GM21717 (cell line): ENCODE data around the gene KIR2DL1.
"Not testable (repeated sequence)": the region's sequence is repeated elsewhere in the genome, so short reads cannot be mapped to it uniquely, and the experiment has no call there.

ENCODE experiments used
- ATAC-seq: cut with Tn5 transposase; IDR thresholded peaks from one replicate; pipeline ENCODE4 v1.9.1; 2021; ENCODE audit warnings: mild to moderate bottlenecking, moderate library complexity; ENCODE audit not compliant: unreplicated experiment

The KIR2DL1 gene

DNA sequence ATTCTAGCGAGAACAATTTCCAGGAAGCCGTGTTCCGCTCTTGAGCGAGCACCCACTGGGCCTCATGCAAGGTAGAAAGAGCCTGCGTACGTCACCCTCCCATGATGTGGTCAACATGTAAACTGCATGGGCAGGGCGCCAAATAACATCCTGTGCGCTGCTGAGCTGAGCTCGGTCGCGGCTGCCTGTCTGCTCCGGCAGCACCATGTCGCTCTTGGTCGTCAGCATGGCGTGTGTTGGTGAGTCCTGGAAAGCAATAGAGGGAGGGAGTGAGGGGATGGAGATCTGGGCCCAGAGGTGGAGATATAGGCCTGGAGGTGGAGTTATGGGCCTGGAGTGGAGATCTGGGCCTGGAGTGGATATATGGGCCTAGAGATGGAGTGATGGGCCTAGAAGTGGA is at the start of gene KIR2DL1:
Gene KIR2DL1, plus strand, starts transcription at position 148 of the 400 bp plus-strand sequence. Its CDS starts 58 bp downstream, at position 206.
- not testable (repeated sequence) for ATAC-seq

DNA sequence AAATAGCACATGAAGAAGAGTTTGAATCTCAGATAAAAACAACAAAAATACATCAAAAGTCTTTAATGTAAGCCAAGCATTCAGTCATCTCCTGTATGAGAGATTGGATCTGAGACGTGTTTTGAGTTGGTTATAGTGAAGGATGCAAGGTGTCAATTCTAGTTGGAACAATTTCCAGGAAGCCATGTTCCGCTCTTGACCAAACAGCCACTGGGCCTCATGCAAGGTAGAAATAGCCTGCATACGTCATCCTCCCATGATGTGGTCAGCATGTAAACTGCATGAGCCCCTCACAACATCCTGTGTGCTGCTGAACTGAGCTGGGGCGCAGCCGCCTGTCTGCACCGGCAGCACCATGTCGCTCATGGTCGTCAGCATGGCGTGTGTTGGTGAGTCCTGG is 45.5 kb upstream of the KIR2DL1 start, which contains the start of gene KIR3DL3:
Gene KIR3DL3, plus strand, starts transcription at position 301 of the 400 bp plus-strand sequence. Its CDS starts 55 bp downstream, at position 356.
- ATAC-seq, result no peak

DNA sequence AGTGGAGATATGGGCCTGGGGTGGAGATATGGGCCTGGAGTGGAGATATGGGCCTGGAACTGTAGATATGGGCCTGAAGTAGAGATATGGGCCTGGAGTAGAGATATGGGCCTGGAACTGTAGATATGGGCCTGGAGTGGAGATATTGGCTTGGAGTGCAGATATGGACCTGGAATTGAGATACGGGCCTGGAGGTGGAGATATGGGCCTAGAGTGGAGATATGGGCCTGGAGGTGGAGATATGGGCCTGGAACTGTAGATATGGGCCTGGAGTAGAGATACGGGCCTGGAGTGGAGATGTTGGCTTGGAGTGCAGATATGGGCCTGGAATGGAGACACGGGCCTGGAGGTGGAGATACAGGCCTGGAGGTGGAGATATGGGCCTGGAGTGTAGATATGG is 44.9 kb upstream of the KIR2DL1 start:
- no peak for ATAC-seq

DNA sequence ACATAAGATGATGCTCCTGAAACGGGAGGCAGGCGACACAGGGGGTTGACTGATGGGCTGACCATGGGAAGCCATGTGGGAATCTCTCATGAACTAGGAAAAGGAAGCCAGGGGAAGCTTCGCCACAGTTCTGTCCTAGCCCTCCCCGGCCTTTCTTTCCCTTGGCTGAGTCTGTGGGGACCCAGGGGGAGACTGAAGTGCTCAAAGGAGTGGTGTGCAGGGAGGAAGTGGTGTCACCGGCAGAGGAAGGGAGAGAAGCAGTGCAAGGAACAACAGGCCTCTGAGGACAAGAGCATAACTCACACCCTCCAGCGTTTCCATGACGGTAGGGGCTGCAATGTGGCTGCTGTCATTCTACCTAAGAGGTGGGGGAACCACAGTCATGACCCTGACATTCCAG is 44.3 kb upstream of the KIR2DL1 start:
- no peak for ATAC-seq

DNA sequence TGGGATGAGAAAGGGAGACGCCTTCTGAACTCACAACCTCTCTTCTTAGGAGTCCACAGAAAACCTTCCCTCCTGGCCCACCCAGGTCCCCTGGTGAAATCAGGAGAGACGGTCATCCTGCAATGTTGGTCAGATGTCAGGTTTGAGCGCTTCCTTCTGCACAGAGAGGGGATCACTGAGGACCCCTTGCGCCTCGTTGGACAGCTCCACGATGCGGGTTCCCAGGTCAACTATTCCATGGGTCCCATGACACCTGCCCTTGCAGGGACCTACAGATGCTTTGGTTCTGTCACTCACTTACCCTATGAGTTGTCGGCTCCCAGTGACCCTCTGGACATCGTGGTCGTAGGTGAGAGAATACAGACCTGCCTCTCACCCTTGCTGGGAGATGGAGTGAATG is 42.0 kb upstream of the KIR2DL1 start:
- ATAC-seq, result no peak

DNA sequence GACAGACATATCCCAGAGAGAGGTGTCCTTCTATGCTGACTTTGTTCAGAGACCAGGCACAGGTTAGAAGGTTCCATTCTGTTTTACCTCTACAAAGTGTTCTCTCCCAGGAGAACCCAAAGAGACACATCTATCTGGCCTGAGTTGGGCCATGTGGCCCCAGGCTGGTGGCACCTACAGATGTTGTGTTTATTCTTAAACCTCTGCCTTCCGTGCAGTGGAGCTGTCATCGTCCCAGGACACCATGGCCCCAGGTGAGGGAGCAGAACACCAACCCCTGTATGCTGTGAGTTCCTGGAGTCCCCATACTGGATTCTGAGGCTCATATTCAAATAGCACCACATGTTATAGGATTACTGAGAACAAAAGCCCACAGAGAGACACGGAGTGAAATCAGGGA is 41.4 kb upstream of the KIR2DL1 start:
- ATAC-seq, result no peak

DNA sequence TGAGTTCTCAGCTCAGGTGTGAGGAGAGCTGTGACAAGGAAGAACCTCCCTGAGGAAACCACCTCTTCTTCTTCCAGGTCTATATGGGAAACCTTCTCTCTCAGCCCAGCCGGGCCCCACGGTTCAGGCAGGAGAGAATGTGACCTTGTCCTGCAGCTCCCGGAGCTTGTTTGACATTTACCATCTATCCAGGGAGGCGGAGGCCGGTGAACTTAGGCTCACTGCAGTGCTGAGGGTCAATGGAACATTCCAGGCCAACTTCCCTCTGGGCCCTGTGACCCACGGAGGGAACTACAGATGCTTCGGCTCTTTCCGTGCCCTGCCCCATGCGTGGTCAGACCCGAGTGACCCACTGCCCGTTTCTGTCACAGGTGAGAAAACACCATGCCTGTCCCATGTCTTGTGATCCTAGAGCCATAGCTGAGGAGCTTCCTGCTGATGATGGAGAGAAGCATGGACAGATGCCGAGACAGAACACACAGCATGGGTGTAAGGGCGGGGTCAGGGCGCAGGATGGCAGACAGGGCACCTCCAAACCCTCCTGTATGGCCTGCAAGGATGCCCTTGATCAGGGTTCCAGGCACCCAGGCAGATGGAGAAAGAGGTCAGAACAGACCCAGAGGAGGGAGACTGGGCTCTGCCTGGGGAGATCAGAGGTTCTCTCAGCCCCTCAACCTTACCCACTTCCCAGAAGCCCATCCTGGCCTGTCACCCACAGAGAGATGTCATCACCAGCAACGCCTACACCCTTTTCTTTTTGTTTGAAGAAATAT is 40.0 kb upstream of the KIR2DL1 start:
- ATAC-seq, result no peak

DNA sequence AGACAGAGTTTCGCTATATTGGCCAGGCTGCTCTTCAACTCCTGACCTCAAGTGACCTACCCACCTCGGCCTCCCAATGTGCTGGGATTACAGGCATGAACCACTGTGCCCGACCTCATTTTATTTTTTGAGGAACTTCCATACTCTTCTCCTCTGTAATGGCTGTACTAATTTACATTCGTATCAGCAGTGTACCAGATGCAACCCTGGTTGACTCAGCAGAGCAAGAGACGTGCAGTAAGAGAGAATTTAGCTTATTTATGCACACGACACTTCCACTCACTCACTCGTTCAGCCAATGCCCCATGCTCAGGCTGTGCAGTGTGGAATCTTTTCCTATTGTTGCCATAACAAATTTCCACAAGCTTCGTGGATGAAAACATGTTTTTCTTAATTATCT is 38.4 kb upstream of the KIR2DL1 start:
- no peak for ATAC-seq

DNA sequence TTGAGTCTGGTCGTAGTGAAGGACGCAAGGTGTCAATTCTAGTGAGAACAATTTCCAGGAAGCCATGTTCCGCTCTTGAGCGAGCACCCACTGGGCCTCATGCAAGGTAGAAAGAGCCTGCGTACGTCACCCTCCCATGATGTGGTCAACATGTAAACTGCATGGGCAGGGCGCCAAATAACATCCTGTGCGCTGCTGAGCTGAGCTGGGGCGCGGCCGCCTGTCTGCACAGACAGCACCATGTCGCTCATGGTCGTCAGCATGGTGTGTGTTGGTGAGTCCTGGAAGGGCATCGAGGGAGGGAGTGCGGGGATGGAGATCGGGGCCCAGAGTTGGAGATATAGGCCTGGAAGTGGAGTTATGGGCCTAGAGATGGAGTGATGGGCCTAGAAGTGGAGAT is 31.3 kb upstream of the KIR2DL1 start, which contains the start of gene KIR2DL3:
Gene KIR2DL3, plus strand, starts transcription at position 208 of the 400 bp plus-strand sequence. Its CDS starts 33 bp downstream, at position 241.
- ATAC-seq, result not testable (repeated sequence)

DNA sequence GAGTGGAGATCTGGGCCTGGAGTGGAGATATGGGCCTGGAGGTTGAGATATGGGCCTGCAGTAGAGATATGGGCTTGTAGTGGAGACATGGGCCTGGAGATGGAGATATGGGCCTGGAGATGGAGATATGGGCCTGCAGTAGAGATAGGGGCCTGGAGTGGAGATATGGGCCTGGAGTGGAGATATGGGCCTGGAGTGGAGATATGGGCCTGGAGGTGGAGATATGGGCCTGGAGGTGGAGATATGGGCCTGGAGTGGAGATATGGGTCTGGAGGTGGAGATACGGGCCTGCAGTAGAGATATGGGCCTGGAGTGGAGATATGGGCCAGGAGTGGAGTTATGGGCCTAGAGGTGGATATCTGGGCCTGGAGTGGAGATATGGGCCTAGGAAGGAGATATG is 30.9 kb upstream of the KIR2DL1 start:
- no peak for ATAC-seq

DNA sequence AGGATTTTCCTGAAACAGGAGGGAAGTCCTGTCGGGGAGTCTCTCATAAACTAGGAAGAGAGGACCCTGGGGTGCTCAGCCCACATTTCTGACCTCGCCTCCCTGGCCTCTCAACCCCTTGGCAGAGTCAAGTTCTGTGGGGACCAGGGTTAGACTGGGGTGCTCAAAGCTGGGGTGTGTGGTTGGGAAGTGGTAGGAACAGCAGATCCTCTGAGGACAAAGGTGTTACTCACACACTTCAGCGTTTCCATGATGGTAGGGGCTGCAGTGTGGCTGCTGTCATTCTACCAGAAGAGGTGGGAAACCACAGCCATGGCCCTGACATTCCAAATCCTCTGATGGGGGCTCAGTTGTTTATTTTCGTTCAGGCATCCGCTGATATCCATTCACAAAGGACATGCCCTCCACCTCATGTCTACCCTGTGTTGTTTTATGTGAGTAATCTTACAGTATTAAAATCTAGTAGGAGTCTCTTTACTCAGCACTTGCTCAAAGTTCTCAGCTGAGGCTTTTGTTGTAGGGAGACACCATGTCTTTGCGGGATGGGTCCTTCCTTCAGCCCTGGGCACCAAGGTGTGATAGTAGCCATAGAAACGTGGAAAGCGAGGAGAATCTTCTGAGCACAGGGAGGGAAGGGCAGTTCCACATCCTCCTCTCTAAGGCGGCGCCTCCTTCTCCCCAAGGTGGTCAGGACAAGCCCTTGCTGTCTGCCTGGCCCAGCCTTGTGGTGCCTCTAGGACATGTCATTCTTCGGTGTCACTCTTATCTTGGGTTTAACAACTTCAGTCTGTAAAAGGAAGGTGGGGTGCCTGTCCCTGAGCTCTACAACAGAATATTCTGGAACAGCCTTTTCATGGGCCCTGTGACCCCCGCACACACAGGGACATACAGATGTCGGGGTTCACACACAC is 29.8 kb upstream of the KIR2DL1 start:
- no peak for ATAC-seq

DNA sequence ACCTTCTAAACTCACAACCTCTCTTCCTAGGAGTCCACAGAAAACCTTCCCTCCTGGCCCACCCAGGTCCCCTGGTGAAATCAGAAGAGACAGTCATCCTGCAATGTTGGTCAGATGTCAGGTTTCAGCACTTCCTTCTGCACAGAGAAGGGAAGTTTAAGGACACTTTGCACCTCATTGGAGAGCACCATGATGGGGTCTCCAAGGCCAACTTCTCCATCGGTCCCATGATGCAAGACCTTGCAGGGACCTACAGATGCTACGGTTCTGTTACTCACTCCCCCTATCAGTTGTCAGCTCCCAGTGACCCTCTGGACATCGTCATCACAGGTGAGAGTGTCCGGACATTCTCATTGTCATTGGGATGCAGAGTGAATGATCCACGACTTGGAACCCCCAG is 27.6 kb upstream of the KIR2DL1 start:
- not testable (repeated sequence) for ATAC-seq

DNA sequence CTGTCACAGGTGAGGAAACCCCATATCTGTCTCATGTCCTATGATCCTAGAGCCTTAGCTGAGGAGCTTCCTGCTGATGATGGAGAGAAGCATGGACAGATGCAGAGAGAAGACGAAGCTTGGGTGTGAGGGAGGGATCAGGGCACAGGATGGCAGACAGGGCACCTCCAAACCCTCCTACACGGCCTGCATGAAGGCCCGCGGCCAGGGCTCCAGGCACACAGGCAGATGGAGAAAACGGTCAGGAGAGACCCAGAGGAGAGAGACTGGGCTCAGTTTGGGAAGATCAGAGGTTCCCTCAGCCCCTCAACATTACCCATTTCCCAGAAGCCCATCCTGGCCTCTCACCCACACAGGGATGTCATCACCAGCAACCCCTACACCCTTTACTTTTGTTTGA is 25.5 kb upstream of the KIR2DL1 start:
- not testable (repeated sequence) for ATAC-seq

DNA sequence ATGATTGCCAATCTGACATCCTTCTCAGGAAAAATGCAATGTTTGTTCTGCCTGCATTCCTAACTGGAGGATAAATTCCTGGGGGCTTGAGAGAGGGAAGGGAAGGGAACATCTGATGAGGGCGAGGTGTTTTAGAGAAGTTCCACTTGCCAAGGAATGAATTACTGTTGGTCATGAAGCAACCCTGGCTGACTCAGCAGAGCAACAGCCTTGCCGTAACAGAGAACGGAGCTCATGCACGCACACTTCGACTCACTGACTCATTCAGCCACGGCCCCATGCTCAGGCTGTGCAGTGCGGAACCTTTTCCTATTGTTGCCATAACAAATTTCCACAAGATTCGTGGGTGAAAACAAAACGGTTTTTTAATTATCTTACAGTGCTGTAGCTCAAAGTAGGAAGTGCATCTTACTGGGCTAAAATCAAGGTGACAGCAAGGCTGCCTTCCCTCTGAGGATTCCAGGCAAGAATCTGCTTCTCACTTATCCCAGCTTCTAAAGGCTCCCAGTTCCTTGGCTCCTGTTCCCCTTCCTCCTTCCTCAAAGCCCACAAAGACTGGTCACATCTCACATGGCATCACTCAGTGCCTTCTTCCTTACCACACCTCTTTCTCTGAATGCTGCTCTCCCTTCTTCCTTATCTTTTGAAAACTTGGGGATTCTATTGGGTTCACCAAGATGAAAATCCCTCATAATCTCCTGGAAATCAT is 21.8 kb upstream of the KIR2DL1 start:
- ATAC-seq, result not testable (repeated sequence)

DNA sequence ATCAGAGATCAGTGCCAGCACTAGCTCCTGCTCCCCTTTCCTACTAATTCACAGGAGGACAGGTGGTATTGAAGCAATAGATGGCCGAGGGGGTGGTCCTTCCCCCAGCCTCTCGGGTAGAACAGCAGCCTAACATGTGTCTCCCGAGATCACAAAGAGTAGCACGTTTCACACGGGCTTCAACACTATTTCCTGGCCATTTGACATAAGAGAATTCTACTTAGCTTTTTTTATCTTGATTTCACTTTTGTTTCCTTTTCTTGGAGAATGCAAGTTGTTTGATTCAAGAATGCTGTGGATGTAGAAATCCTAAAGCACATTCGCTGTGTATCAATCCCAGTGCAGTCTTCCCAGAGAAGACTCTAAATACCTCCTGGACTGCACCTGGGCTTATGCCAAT is 19.3 kb upstream of the KIR2DL1 start:
- not testable (repeated sequence) for ATAC-seq

DNA sequence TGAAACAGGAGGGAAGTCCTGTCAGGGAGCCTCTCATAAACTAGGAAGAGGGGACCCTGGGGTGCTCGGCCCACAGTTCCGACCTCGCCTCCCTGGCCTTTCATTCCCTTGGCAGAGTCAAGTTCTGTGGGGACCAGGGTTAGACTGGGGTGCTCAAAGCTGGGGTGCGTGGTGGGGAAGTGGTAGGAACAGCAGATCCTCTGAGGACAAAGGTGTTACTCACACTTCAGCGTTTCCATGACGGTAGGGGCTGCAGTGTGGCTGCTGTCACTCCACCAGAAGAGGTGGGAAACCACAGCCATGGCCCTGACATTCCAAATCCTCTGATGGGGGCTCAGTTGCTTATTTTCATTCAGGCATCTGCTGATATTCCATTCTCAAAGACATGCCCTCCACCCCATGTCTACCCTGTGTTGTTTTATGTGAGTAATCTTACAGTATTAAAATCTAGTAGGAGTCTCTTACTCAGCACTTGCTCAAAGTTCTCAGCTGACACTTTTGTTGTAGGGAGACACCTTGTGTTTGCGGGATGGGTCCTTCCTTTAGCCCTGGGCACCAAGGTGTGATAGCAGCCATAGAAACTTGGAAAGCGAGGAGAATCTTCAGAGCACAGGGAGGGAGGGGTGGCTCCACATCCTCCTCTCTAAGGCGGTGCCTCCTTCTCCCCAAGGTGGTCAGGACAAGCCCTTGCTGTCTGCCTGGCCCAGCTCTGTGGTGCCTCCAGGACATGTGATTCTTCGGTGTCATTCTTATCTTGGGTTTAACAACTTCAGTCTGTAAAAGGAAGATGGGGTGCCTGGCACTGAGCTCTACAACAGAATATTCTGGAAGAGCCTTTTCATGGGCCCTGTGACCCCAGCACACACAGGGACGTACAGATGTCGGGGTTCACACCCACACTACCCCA is 13.1 kb upstream of the KIR2DL1 start:
- ATAC-seq, result not testable (repeated sequence)

DNA sequence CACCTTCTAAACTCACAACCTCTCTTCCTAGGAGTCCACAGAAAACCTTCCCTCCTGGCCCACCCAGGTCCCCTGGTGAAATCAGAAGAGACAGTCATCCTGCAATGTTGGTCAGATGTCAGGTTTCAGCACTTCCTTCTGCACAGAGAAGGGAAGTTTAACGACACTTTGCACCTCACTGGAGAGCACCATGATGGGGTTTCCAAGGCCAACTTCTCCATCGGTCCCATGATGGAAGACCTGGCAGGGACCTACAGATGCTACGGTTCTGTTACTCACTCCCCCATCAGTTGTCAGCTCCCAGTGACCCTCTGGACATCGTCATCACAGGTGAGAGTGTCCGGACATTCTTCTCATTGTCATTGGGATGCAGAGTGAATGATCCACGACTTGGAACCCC is 11.0 kb upstream of the KIR2DL1 start:
- ATAC-seq, result not testable (repeated sequence)

DNA sequence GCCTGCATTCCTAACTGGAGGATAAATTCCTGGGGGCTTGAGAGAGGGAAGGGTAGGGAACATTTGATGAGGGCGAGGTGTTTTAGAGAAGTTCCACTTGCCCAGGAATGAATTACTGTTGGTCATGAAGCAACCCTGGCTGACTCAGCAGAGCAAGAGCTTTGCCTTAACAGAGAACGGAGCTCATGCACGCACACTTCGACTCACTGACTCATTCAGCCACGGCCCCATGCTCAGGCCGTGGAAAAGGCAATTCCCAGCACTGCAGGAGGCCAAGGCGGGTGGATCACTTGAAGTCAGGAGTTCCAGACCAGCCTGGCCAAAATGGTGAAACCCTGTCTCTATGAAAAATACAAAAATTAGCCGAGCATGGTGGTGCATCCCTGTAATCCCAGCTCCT is 5.4 kb upstream of the KIR2DL1 start:
- ATAC-seq, result not testable (repeated sequence)

DNA sequence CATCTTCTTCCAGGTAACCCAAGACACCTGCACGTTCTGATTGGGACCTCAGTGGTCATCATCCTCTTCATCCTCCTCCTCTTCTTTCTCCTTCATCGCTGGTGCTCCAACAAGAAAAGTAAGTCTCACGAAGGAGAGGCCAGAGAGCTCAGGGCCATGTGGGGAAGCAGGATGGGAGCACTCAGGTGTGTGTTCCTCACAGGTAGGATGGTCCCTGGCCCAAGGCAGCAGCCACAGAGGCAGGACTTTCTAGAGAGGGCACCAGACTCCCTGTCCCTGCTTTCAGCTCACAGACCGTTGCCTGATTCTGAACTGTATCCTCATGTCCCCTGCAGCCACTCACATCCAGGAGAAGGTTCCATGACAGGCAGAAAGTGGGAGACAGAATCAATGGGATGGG is 3.1 kb upstream of the KIR2DL1 start:
- ATAC-seq, result not testable (repeated sequence)

DNA sequence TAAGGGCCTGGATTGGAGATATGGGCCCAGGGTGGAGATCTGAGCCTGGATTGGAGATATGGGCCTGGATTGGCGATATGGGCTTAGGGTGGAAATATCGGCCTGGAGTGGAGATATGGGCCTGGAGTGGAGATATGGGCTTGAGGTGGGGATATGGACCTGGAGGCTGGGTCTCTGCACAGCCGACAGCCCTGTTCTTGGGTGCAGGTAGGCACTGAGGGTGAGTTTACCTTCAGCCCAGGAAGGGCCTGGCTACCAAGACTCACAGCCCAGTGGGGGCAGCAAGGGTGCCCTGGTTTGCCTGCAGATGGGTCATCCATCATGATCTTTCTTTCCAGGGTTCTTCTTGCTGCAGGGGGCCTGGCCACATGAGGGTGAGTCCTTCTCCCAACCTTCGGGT is 918 bp downstream of the KIR2DL1 start:
- not testable (repeated sequence) for ATAC-seq
